ENCODE results near the gene IRF1. TPM values are rescaled to one million over a fixed set of nuclear protein-coding genes. Genes with fewer than 3 reads are reported as not detected.

The IRF1 gene
- total and polyA plus RNA-seq, 2 of the 8 experiments (the other 6 are each of a cell fraction or from before 2014, with no cell fraction given) = 4.0 to 8.5 TPM

GRCh38 chr5:132495667-132496190, 5.2 kb upstream of the IRF1 start (continued):
- no peak for TF ChIP-seq CHD7 (IDR thresholded peaks at IDR 0.05; ENCODE audit: insufficient replicate concordance, low read length)
- TF ChIP-seq CHD1 (IDR thresholded peaks at IDR 0.05; ENCODE audit: low read depth, low read length) = no peak
- TF ChIP-seq CBX8 (IDR thresholded peaks at IDR 0.05; ENCODE audit: borderline replicate concordance, low read depth, low read length) = no peak
- TF ChIP-seq FOSL1 (IDR thresholded peaks at IDR 0.05; ENCODE audit: insufficient read depth, low read depth, low read length) = no peak
- TF ChIP-seq SUZ12 (IDR thresholded peaks at IDR 0.05; ENCODE audit: low read length) = 0 out of 2 replicates have a peak, but pooled peaks have one; percentile 16
- TF ChIP-seq NANOG (IDR thresholded peaks at IDR 0.05; ENCODE audit: insufficient read depth, low read depth, low read length, poor library complexity, severe bottlenecking) = no peak
- no peak for TF ChIP-seq EGR1 (IDR thresholded peaks at IDR 0.05; ENCODE audit: borderline replicate concordance, low read depth, low read length)
- TF ChIP-seq SIRT6 (IDR thresholded peaks at IDR 0.05; ENCODE audit: low read length) = no peak
- no peak for TF ChIP-seq BACH1 (IDR thresholded peaks at IDR 0.05; ENCODE audit: low read length)
- TF ChIP-seq KDM1A (IDR thresholded peaks at IDR 0.05; ENCODE audit: borderline replicate concordance, low read length) = no peak
- TF ChIP-seq CBX5 (IDR thresholded peaks at IDR 0.05; ENCODE audit: low read depth, low read length) = no peak

All from H1 (cell line).